Stimulated activated memory B cell treated with anti-CD40 and anti-IgM and Interleukin-4, amounts not matched to agents 10 μg/mL and 1 μg/mL and 100 μg/mL, for 72 hours (primary cell): ENCODE data around the gene RANBP9.

Experiments used
- ATAC-seq: fragments of 150-1000 bp; cut with Tn5 transposase; 2 replicates; pipeline ENCODE4 v1.10.0; 2021
- H3K27ac Mint-ChIP-seq: one replicate; pipeline ENCODE4 v1.8.0; 2022; ENCODE audit warnings: mild to moderate bottlenecking, mixed read lengths
- H3K27me3 Mint-ChIP-seq: one replicate; pipeline ENCODE4 v1.8.0; 2022; ENCODE audit warnings: mixed read lengths
- H3K36me3 Mint-ChIP-seq: one replicate; pipeline ENCODE4 v1.8.0; 2022; ENCODE audit warnings: mixed read lengths
- H3K4me1 Mint-ChIP-seq: one replicate; pipeline ENCODE4 v1.8.0; 2022; ENCODE audit warnings: mixed read lengths
- H3K4me3 Mint-ChIP-seq: one replicate; pipeline ENCODE4 v1.8.0; 2022; ENCODE audit warnings: mild to moderate bottlenecking, moderate library complexity, mixed read lengths
- H3K9me3 Mint-ChIP-seq: one replicate; pipeline ENCODE4 v1.8.0; 2022; ENCODE audit warnings: mixed read lengths

The RANBP9 gene

DNA sequence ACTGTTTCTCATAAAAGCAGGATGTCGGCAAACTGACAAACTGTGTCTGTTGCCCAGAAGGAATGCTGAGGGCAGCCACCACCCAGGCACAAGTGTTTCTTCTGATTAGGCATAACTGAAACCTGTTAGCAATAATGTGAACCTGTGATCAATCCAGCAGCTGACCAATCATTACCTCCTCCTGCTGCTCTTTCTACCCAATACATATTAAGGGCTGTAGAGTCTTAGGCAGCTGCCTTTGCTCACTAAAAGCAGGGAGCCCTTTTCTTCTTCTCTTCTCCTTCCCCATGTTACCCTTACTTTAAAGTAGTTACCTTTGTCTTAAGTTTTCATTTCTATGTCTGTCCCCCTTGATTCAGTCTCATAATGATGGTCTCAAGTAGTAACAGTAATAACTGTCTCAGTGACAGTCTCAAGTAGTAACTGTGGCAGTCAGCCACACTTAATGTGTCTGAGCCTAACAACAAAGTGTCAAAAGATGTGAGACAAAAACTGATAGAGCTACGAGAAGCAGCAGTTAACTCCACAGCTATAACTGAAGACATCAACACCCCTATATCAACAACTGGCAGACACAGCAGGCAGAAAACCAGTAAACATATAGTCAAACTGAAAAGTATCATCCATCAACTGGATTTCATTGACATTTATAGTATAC, 37.0 kb downstream of the RANBP9 start:
- Mint-ChIP-seq H3K36me3 (peaks cover 47% of the 10 kb centered on the region), H3K4me1 (peaks cover 56% of the 10 kb centered on the region), H3K27ac (no peak overlapping the region), H3K4me3 (no peak overlapping the region), H3K9me3 (peaks cover 9% of the 10 kb centered on the region), H3K27me3 (no peaks in the 10 kb centered on the region)
- ATAC-seq: no peak

DNA sequence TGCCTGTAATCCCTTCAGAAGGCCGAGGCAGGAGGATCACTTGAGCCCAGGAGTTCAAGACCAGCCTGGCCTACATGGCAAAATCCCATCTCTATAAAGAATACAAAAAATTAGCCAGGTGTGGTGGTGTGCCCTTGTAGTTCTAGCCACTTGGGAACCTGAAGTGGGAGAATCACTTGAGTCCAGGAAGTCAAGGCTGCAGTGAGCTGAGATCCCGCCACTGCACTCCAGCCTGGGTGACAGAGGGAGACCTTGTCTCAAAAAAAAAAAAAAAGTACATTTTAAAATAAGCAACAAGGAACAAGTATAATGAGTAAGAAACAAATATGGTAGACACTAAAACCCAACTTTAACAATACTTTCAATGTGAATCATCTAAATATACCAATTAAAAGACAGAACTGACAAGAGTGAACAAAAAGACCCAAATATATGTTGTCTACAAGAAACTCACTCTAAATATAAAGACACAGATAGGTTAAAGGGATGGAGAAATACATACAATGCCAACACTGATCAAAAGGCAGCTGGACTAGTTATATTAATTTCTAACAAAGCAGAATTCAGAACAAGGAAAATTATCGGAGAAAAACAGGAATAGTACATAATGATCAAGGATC, 37.7 kb downstream of the RANBP9 start:
- Mint-ChIP-seq H3K4me1 (peaks cover 60% of the 10 kb centered on the region), H3K9me3 (peaks cover 9% of the 10 kb centered on the region), H3K4me3 (no peak overlapping the region), H3K36me3 (peaks cover 42% of the 10 kb centered on the region), H3K27me3 (no peaks in the 10 kb centered on the region), H3K27ac (no peak overlapping the region)
- ATAC-seq: no peak

DNA sequence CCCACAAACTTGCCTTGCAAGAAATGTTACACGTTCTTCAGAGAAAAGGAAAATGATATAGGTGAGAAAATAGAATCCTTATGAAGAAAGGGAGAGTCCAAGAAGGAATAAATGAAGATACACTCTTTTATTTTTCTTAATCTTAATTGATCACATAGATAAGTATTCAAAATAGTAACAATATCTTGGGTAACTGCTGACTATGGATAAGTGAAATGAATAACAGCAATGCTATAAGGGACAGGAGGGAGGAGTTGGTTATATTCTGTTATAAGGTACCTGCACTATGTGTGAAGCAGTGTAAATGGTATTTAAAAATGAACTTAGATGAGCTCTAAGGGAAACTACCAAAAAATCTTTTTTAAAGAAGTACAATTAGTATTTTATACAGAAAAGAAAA, 38.3 kb downstream of the RANBP9 start:
- H3K4me3 Mint-ChIP-seq: no peak overlapping the region
- no peaks in the 10 kb centered on the region for H3K27me3 Mint-ChIP-seq
- peaks cover 9% of the 10 kb centered on the region for H3K9me3 Mint-ChIP-seq
- H3K27ac Mint-ChIP-seq: peak overlapping the region; percentile 71
- peaks cover 60% of the 10 kb centered on the region for H3K4me1 Mint-ChIP-seq
- H3K36me3 Mint-ChIP-seq: peaks cover 36% of the 10 kb centered on the region
- no peak for ATAC-seq

DNA sequence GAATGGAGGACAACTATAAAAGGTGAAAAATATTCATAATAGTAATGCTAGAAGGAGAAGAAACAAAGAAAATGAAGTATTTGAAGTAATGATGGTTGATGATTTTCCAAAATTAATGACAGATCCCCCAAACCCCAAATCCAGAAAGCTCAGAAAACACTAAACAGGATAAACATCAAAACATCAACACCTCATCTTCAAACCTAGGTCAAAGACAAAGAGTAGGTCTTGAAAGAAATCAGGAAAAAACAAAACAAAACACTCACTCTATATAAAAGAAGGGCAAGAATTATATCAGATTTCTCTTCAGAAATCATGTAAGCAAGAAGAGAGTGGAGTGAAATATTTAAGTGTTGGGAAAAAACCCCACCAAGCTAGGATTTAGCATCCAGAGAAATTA, 38.7 kb downstream of the RANBP9 start:
- peaks cover 35% of the 10 kb centered on the region for H3K36me3 Mint-ChIP-seq
- H3K4me3 Mint-ChIP-seq: no peak overlapping the region
- no peaks in the 10 kb centered on the region for H3K27me3 Mint-ChIP-seq
- peaks cover 63% of the 10 kb centered on the region for H3K4me1 Mint-ChIP-seq
- ATAC-seq: no peak
- H3K27ac Mint-ChIP-seq: peak overlapping the region; percentile 71
- H3K9me3 Mint-ChIP-seq: peaks cover 9% of the 10 kb centered on the region

DNA sequence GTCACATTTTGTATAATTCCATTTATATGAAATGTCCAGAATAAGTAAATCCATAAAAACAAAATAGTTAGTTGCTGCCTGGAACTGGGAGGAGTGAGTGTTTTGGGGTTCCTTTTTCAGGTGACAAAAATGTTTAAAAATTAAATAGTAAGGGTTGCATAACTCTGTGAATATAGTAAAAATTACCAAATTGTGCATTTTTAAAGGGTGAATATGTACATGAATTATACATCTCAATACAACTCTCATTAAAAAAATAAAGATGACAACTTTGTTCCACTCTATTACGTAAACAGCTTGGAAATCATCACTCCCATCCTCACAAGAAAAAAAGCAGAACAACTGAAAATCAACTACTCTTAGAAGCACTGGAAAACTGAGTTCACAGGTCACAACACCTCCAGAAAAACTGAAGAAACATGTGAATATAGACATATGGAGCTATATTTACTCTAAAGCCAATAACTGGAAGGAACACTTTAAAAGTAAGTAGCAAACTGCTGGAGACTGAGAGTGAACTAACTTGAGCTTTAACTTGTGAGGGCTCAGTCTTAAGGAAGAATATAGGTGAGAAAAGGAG, 40.0 kb downstream of the RANBP9 start:
- peak overlapping the region; percentile 71 for H3K27ac Mint-ChIP-seq
- no peak for ATAC-seq
- peaks cover 73% of the 10 kb centered on the region for H3K4me1 Mint-ChIP-seq
- peaks cover 31% of the 10 kb centered on the region for H3K36me3 Mint-ChIP-seq
- H3K9me3 Mint-ChIP-seq: peaks cover 7% of the 10 kb centered on the region
- H3K27me3 Mint-ChIP-seq: no peaks in the 10 kb centered on the region
- H3K4me3 Mint-ChIP-seq: no peak overlapping the region

DNA sequence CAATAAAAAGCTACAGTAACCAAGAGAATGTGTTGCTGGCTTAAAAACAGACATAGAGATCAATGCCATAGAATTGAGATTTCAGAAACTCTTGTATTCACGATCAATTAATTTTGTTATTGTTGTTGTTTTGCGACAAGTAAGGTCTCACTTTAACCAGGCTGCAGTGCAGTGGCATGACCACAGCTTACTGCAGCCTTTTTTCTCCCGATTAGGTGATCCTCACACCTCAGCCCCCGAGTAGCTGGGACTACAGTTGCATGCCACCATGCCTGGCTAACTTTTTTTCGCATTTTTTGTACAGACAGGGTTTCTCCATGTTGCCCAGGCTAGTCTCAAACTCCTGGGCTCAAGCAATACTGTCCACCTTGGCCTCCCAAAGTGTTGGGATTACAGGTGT, 42.2 kb downstream of the RANBP9 start:
- H3K36me3 Mint-ChIP-seq: peaks cover 18% of the 10 kb centered on the region
- H3K4me3 Mint-ChIP-seq: no peak overlapping the region
- no peaks in the 10 kb centered on the region for H3K27me3 Mint-ChIP-seq
- no peak for ATAC-seq
- peaks cover 83% of the 10 kb centered on the region for H3K4me1 Mint-ChIP-seq
- peak overlapping the region; percentile 78 for H3K27ac Mint-ChIP-seq
- peaks cover 2% of the 10 kb centered on the region for H3K9me3 Mint-ChIP-seq

DNA sequence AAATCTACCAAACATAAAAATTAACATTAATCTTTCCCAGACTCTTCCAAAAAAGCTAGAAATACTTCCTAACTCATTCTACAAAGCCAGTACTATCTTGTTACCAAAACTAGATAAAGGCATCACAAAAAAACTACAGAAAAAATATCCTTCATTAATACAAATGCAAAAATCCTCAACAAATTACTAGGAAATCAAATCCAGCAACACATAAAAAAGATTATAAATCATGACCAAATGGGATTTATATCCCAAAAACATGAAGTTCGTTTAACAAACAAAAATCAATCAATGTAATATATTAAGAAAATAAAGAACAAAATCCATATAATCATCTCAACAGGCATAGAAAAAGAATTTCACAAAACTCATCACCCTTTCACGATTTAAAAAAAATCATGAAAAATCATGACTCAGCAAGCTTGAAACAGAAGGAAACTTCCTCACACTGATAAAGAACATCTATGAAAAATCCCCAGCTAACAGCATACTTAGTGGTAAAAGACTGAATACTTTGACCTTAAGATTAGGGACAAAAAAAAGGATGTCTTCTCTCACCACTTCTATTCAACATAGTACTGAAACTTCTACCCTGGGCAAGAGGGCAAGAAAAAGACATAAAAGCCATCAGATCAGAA, 43.2 kb downstream of the RANBP9 start:
- peak; percentile 86 for ATAC-seq
- Mint-ChIP-seq H3K9me3 (no peaks in the 10 kb centered on the region), H3K27ac (peak overlapping the region; percentile 78), H3K27me3 (no peaks in the 10 kb centered on the region), H3K4me1 (peaks cover 85% of the 10 kb centered on the region), H3K4me3 (no peak overlapping the region), H3K36me3 (peaks cover 11% of the 10 kb centered on the region)

DNA sequence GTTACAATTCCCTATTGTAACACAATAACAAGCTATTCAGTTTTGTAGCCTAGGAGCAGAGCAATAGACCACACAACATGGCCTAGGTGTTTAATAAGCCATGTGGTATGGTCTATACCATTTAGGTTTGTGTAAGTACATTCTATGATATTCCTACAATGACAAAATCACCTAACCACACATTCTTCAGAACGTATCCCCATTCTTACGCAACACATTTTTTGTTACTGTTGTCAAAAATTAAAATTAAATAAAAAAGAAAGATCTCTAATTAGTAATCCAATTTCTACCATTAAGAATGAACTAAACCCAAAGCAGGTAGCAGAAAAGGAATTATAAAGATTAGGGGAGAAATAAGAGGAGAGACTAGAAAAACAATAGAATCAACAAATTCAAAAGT, 44.0 kb downstream of the RANBP9 start:
- Mint-ChIP-seq H3K4me1 (peaks cover 85% of the 10 kb centered on the region), H3K9me3 (no peaks in the 10 kb centered on the region), H3K27me3 (no peaks in the 10 kb centered on the region), H3K27ac (peak overlapping the region; percentile 78), H3K36me3 (peaks cover 3% of the 10 kb centered on the region), H3K4me3 (no peak overlapping the region)
- ATAC-seq: no peak

DNA sequence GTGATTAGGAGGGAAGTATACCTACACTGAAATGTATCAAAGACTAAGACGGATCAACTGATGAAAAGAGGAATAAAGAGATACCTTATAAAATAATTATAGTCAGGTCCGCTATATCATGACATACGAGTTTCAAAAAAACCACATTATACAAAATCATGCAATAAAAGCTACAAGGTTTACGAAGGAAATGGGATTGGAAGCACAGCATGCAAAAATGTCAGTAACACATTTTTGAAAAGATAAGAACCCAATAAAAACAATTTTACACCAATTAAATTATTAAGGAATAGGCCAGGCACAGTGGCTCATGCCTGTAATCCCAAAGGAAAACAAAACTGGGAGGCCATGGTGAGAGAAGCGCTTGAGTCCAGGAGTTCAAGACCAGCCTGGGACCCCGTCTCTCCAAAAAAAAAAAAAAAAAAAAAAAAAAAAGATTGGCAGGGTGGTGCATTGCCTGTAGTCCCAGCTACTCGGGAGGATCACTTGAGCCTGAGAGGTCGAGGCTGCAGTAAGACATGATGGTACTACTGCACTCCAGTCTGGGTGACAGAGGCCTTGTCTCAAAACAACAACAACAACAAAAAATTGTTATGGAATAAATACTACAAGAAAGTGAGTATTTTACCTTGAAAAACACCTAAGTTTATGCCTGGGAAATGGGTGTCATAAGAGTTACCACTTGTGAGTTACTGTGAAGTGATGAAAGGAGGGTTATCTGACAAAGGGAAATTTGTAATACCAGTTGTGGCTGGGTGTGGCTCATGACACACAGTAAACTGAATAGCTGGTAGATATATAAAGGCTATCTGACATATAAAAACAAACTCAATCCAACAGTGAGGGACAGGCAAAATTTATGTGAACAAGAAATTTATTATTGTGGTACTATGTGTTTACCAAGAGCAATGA, 45.2 kb downstream of the RANBP9 start:
- no peak overlapping the region for H3K27ac Mint-ChIP-seq
- H3K9me3 Mint-ChIP-seq: no peaks in the 10 kb centered on the region
- no peaks in the 10 kb centered on the region for H3K36me3 Mint-ChIP-seq
- no peaks in the 10 kb centered on the region for H3K27me3 Mint-ChIP-seq
- no peak for ATAC-seq
- H3K4me1 Mint-ChIP-seq: peaks cover 85% of the 10 kb centered on the region
- no peak overlapping the region for H3K4me3 Mint-ChIP-seq

DNA sequence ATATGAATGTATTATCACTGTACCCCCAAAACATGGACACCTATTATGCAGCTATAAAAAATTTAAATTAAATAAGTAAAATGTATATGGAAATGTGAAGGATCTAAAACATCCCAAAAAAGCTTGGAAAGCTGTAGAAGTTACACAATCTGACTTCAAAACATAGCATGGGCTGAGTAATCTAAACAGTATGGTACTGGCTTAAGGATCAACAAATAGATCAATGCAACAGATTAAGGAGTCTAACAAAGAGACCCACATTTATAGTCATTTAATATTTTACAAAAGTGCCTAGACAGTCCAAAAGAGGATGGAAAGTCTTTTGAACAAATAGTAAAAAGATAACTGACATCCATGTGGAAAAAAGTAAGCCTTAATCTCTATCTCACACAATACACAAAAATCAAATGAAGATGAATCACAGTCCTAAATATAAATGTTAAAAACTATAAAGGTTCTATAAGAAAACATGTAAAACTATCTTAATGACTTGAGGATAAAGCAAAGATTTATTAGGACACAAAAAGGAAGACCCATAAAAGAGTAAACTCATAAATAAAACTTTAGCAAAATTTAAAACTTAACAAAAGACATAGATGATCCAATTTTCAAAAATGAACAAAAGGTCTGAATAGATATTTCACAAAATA, 46.8 kb downstream of the RANBP9 start:
- Mint-ChIP-seq H3K4me1 (peaks cover 98% of the 10 kb centered on the region), H3K4me3 (no peak overlapping the region)

DNA sequence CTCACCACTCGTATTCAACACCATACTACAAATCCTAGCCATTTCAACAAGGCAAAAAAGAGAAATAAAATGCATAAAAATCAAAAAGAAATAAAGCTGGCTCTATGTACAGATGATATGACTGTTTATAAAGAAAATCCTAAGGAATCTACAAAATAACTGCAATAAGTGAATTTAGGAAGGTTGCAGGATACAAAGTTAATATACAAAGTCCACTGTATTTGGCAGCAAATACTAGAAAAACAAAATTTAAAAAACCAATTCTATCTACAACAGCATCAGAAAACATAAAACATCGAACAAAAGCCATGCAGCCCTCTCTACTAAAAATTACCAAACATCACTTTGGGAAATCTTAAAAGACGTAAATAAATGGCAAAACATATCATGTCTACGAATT, 47.6 kb downstream of the RANBP9 start:
- Mint-ChIP-seq H3K27me3 (no peaks in the 10 kb centered on the region), H3K36me3 (peaks cover 4% of the 10 kb centered on the region), H3K27ac (no peak overlapping the region), H3K4me3 (no peak overlapping the region), H3K9me3 (no peaks in the 10 kb centered on the region), H3K4me1 (peaks cover 95% of the 10 kb centered on the region)
- ATAC-seq: no peak

More for the DNA sequence above, 46.8 kb downstream of the RANBP9 start:
- Mint-ChIP-seq H3K27ac (no peak overlapping the region), H3K36me3 (peaks cover 4% of the 10 kb centered on the region), H3K9me3 (no peaks in the 10 kb centered on the region), H3K27me3 (no peaks in the 10 kb centered on the region)
- no peak for ATAC-seq

DNA sequence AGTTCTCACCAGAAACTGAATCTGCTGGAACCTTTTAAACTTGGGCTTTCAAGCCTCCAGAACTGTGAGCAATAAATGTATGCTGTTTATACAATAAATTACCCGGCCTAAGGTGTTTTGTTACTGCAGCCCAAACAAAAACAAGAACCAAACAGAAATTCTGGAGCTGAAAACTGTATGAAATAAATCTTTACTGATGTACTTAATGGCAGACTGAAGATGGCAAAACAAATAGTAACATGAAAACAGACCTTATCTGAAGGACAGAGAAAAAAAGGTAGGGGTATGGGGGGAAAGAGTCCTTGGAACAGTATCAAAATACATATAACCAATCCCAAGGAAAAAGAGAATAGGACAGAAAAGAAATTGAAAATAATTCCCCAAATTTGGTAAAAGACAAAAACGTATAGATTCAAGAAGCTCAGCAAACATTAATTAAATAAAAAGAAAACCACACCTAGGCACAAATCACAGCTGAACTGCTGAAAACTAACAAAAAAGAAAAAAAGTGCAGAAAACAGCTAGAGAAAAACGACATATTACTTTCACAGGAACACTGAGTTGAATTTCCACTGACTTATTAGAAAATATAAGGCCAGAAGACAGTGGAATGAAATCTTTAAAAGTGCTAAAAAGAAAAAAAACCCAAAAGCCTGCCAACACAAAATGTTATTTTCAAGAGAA, 48.8 kb downstream of the RANBP9 start:
- no peak overlapping the region for H3K4me3 Mint-ChIP-seq
- peaks cover 87% of the 10 kb centered on the region for H3K4me1 Mint-ChIP-seq

DNA sequence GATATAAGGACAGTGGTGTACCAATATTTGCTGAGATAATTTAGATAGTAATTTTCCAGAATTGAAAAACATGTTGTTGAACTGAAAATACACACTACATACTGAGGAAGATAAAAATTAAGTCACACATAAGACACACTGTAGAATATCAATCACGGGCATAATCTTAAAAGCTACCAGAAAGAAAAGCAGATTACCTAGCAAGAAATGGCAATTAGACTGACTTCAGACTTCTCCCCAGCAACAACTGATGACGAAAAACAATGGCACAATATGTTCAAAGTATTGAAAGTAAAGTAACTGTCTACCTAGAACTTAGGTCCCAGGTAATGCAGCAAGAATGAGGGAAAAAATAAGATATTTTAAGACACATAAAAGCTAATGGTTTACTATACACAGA, 50.0 kb downstream of the RANBP9 start:
- H3K9me3 Mint-ChIP-seq: no peaks in the 10 kb centered on the region
- H3K4me3 Mint-ChIP-seq: no peak overlapping the region
- no peak overlapping the region for H3K27ac Mint-ChIP-seq
- peaks cover 76% of the 10 kb centered on the region for H3K4me1 Mint-ChIP-seq
- ATAC-seq: no peak
- H3K27me3 Mint-ChIP-seq: no peaks in the 10 kb centered on the region
- peaks cover 4% of the 10 kb centered on the region for H3K36me3 Mint-ChIP-seq

More for the DNA sequence above, 48.8 kb downstream of the RANBP9 start:
- no peak for ATAC-seq
- Mint-ChIP-seq H3K27me3 (no peaks in the 10 kb centered on the region), H3K27ac (peak overlapping the region; percentile 35), H3K9me3 (no peaks in the 10 kb centered on the region), H3K36me3 (peaks cover 4% of the 10 kb centered on the region)

DNA sequence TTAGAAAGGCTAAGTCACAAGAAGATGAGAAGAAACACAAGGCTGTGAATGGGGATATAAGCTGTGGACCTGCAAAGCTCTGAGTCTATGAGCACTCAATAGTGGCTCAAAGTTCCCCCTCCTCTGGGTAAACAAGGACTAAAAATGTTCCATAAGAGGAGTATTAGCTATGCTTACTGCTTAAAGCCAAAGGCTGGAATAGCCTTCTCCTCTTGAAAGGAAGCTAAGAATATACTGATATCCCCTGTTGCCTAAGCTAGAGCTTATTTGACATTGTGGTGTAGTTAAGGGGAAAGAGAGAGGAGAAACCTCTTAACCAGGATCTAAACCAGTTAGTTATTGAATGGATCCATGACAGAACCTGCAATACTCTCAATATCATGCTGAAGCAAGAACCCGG, 50.7 kb downstream of the RANBP9 start:
- Mint-ChIP-seq H3K9me3 (no peaks in the 10 kb centered on the region), H3K27ac (no peak overlapping the region), H3K4me3 (no peak overlapping the region), H3K4me1 (peaks cover 68% of the 10 kb centered on the region), H3K27me3 (no peaks in the 10 kb centered on the region), H3K36me3 (peaks cover 4% of the 10 kb centered on the region)
- ATAC-seq: no peak
